Neural progenitor cell (in vitro differentiated cells): Measurements from ENCODE around the gene IL12A.

Experiments used
- CTCF ChIP-seq: fragments of 200-600 bp; sonication (generic); IDR thresholded peaks from 2 replicates; pipeline ENCODE4 v1.5.1; 2017; ENCODE audit warnings: antibody characterized with exemption, mild to moderate bottlenecking
- EZH2 ChIP-seq: fragments of 200-600 bp; sonication (generic); IDR thresholded peaks from 2 replicates; pipeline ENCODE4 v1.6.1; 2017; ENCODE audit warnings: antibody characterized with exemption, mild to moderate bottlenecking, moderate library complexity
- EZH2phosphoT487 ChIP-seq: fragments of 200-600 bp; sonication (generic); IDR thresholded peaks from 2 replicates; pipeline ENCODE4 v1.6.1; 2017; ENCODE audit warnings: antibody characterized with exemption

GRCh38 chr3:160023476-160023875 lies 34.8 kb downstream of the IL12A start:
- TF ChIP-seq CTCF: no peak
- no peak for TF ChIP-seq EZH2
- no peak for TF ChIP-seq EZH2phosphoT487
